HG02759 (cell line): Measurements from ENCODE around the gene KLF17.
"Not testable (repeated sequence)": the region's sequence is repeated elsewhere in the genome, so short reads cannot be mapped to it uniquely, and the experiment has no call there.

Source experiments
- ATAC-seq: cut with Tn5 transposase; IDR thresholded peaks from one replicate; pipeline ENCODE4 v1.9.1; 2021; ENCODE audit warnings: mild to moderate bottlenecking, moderate library complexity; ENCODE audit not compliant: unreplicated experiment

The KLF17 gene

GRCh38 chr1:44108241-44108640 lies 10.4 kb upstream of the KLF17 start:
- no peak for ATAC-seq

GRCh38 chr1:44108971-44109370 lies 9.7 kb upstream of the KLF17 start:
- no peak for ATAC-seq

- ATAC-seq = no peak
Observed at GRCh38 chr1:44110916-44111315, 7.7 kb upstream of the KLF17 start.

GRCh38 chr1:44111861-44112260 lies 6.8 kb upstream of the KLF17 start:
- no peak for ATAC-seq

GRCh38 chr1:44112486-44112885 lies 6.1 kb upstream of the KLF17 start:
- ATAC-seq = no peak

GRCh38 chr1:44113095-44113609 lies 5.5 kb upstream of the KLF17 start:
- no peak for ATAC-seq

GRCh38 chr1:44114098-44114497 lies 4.5 kb upstream of the KLF17 start:
- ATAC-seq = no peak

GRCh38 chr1:44117272-44117671 lies 1.3 kb upstream of the KLF17 start:
- ATAC-seq = not testable (repeated sequence)

- no peak for ATAC-seq
Observed at GRCh38 chr1:44119525-44119924, 904 bp downstream of the KLF17 start.

- ATAC-seq = no peak
Observed at GRCh38 chr1:44120398-44120949, 1.9 kb downstream of the KLF17 start.

GRCh38 chr1:44129616-44130500 lies 11.2 kb downstream of the KLF17 start:
- no peak for ATAC-seq

GRCh38 chr1:44131411-44131810 lies 12.8 kb downstream of the KLF17 start:
- ATAC-seq = no peak

- no peak for ATAC-seq
Observed at GRCh38 chr1:44134071-44134920, 15.7 kb downstream of the KLF17 start.

- ATAC-seq = no peak
Observed at GRCh38 chr1:44135886-44136285, 17.3 kb downstream of the KLF17 start.

GRCh38 chr1:44138239-44138638 lies 19.6 kb downstream of the KLF17 start:
- no peak for ATAC-seq

- not testable (repeated sequence) for ATAC-seq
Observed at GRCh38 chr1:44139565-44139964, 20.9 kb downstream of the KLF17 start.

GRCh38 chr1:44141531-44141930 lies 22.9 kb downstream of the KLF17 start, which contains the start of gene KLF18:
Gene KLF18, minus strand, starts transcription at chr1:44141631. Its CDS starts 0 bp downstream, at chr1:44141631.
- no peak for ATAC-seq

GRCh38 chr1:44144962-44145756 lies 26.5 kb downstream of the KLF17 start:
- ATAC-seq = no peak

- no peak for ATAC-seq
Observed at GRCh38 chr1:44146536-44147361, 28.1 kb downstream of the KLF17 start.

GRCh38 chr1:44147582-44147981 lies 29.0 kb downstream of the KLF17 start:
- no peak for ATAC-seq
